Central memory CD4-positive, alpha-beta T cell (primary cell): Measurements from ENCODE around the gene TOP1.

ENCODE experiments used
- DNase-seq: peaks from one replicate; pipeline ENCODE4 v3.0.0; 2022

Gene TOP1

DNA sequence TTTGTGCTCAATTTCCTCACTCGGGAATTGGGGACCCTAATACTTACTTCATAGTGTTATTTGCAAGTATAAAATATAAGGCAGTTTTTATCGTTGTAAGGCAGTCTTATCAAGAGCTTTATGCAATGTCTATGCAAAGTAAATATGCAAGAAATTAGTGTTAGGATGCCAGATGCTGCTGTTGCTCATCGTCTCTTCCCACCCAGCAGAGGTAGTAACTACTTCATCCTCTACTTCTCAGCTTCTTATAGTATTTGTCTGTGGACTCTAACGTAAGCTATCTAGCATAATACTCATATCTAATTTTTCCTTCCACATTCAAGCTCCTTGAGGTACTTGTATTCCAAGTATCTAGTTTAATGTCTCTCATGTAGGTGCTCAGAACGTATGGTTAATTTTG is 120.3 kb downstream of the TOP1 start:
- no peak for DNase-seq

DNA sequence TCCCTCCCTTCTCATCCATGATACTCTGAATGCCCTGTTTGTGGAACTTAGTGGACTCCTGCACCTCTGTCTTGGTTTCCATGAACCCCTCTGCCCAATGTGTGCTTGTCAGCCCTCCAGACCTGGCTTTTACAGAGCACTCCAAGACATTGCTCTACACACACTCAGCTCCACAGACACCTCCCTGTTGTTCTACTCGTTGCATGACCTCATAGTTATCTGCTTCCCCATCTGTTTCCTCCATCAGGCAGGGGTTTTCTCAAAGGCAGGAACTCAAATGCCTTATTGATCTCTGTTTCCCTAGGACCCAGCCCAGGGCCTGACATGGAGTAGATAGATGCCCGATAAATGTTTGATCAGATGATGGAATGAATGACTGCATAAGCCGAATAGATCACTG is 122.0 kb downstream of the TOP1 start:
- peak; percentile 47 for DNase-seq

DNA sequence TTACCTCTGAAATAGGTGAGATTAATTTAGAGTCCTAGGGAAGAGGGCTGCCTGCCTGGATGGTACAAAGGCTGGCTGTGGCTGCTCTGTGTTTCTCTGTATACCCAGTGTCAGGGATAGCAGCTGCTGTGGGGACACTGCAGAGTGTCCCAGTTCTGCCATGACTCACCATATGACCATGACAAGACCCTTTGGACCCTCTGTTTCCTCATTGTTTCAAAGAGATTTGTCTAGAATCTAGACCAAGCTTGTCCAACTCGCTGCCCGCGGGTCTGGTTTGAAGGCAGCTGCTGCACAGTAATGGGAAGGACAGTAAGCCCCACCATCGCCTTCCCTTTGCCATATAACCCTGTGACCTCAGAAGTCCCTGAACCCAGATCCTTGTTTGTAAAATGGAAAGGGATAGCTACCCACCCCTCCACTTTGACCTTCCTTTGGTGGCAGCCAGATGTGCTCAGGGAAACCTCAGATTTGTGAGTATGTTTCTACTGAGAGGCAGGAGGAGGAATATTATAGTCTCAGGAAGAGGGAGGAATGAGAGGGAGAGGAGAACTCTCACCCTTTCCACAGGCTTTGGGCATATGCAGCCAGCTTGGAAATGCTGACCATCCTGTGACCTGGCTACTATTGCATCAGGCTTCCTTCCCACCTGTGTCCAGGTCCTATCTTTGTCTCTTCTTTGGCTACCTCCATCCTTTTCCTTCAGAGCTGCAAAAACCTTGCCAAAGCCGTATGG is 122.7 kb downstream of the TOP1 start:
- no peak for DNase-seq

DNA sequence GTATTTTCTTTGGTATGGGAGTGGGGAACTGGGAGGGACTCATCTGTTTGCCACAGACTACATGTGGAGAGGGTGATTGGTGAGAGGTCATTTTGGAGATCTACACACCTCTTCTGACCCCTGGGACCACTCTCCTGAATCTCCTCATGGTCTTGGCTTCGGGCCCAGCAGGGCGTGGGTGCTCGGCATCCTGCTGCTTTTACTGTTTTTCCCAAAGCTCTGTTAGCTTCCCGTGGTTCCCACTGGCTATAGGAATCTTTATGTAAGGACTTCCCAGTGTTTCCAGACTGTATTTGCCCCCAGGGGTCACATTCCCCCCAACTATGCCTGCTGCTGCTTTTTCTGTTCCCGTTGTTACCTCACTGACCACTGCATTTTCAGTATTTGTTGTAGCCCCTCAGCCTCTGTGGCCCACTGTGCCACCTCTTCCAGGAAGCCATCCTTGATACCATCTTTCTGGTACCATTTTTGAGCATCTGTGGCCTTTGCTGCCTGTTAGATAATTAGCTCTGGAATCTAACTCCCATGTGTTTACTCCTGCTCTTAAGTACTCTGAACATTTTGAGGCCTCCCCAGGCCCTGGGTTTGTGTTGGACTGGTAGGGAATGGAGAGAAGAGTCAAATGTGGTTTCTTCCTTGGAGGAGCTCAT is 123.6 kb downstream of the TOP1 start:
- no peak for DNase-seq

DNA sequence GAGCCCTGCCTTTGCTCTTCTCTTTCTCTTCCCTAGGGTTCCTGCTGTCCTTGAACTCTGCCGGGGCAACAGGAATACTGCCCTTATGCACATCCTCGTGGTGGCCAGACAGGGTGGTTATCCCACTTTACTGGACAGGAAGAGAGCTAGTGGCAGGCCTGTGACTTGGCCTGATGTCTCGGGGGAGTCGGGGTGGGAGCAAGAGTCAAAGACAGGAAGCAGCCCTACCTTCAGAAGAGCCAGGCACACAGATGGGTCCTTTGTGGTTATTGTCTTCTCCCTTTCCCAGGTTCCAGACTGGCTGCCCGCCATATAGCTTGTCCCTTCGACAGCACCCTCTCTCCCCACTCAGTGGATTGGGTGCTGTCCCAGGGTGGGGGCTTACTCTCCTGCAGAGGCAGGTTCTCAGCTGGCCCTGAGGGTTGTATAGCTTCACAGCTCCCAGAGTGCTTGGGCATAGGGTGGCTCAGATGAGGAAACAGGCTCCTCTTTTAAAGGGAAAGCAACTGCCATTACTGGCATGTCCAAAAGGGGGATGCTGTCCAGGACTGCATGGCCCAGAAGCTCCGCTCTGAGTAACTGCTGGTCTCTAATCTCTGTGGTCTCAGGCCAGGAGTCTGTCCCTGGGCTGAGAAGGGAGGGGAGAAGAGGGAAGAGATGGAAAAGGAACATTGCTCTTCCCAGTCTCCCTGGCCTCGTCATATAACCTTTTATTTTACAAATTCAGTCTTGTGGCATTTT is 126.0 kb downstream of the TOP1 start:
- DNase-seq, result no peak

DNA sequence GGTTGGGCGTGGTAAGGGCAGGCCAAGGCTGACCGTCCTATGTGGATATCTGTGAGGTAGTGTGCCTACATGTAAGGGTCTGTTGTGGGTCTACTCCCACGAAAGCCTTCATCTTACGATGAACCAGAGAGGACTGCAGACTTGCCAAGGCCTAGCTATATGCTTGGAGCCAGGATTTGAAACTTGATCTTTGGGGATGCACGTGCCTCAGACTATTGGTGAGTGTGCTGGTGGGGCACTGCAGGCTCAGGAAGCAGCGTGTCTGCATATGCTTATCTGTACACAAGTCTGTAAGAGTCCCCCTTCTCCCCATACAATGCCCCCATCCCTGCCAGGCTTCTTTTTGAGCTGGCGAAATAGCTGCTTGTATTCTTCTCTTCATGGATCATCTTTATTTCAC is 126.6 kb downstream of the TOP1 start:
- DNase-seq, result no peak

DNA sequence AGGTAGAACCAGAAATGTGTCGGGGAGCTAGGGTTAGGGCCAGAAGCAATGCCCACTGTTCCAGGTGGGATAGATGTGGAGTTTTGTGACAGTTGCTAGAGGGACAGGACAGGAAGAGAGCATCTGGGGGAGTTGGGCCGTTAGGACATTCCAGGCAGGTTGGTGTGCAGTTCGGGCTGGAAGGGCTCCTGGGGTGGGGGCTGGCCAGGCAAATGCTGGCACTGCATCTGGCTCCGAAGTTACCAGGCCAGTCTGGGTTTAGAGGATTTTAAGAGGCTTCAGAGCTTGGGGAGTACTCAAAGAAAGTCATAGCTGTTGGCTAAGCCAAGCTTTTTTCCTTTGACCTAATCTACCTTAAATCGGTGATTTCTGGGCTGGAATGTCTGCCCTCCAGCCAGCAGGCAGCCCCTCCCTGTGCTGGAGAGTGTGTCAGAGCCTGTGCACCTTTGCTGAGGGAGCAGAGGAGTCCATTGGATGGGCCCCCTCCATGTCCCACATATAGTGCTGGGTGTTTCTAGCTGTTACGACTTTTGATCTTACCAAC is 129.5 kb downstream of the TOP1 start:
- no peak for DNase-seq

DNA sequence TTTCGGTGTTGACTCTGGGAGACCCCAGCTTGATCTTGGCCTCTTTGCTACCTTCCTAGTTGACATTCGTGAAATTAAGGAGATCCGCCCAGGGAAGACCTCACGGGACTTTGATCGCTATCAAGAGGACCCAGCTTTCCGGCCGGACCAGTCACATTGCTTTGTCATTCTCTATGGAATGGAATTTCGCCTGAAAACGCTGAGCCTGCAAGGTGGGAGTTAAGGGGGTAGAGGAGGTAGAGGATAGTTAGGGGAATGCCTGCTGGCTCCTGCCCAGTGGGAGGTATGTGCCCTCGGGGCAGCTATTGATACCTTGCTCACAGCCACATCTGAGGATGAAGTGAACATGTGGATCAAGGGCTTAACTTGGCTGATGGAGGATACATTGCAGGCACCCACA is 130.9 kb downstream of the TOP1 start:
- DNase-seq, result no peak

DNA sequence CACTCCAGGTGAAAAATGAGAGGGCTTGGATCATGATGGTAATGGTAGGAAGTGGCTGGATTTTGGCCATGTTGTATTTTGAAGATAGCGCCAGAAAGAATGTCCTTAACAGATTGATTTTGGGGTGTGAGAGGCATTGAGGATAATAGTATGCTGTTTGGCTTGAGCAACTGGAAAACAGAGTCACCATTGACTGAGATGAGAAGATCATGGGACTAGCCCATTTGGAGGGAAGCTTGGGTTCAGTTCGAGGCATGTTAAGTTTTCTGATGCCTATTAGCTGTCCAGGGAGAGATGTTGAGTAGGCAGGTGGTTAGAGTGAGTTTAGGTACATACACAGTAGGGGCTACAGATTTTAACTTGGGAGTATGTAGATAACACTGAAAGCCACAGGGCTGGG is 132.1 kb downstream of the TOP1 start:
- no peak for DNase-seq

DNA sequence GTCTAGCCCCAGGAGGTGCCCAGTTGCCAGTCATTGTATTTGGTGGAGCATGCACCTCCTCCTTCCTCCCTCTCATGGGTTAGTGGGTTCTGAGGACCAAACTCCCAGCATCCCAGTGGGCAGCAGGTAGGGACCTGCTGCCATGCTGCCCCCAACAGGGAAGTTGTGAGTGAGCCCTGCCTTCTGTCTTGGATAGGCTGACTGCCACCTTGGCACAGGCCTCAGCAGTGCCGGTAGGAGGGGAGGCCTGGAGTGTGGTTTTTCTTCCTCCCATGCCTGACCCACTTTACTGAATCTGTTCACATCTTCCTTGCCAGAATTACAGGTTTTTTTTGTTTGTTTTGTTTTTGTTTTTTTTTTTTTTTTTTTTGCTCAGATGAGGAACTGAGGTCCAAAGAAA is 133.3 kb downstream of the TOP1 start:
- DNase-seq, result peak; percentile 50

DNA sequence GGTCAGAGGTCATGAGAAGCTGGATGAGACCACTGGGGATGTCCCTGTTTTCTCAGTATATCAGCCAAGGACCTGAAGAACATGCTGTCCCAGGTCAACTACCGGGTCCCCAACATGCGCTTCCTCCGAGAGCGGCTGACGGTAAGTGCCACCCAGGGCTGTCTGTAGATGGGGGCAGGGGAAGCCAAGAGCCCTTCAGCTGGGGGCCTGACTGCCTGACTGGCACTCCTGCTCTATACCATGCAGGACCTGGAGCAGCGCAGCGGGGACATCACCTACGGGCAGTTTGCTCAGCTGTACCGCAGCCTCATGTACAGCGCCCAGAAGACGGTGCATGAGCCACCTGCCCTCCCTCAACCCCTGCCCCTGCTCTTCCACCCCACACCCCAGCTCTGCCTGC is 133.8 kb downstream of the TOP1 start:
- no peak for DNase-seq

DNA sequence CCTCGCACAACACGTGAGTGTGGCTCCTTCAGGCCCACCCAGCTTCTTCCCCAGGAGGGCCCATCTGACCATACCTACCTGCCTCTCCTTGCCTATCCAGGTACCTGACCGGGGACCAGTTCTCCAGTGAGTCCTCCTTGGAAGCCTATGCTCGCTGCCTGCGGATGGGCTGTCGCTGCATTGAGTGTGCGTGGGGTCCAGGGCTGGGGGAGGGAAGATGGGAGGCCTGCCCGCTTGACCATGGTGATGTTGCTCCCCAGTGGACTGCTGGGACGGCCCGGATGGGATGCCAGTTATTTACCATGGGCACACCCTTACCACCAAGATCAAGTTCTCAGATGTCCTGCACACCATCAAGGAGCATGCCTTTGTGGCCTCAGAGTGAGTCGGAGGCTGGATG is 135.2 kb downstream of the TOP1 start:
- DNase-seq, result no peak

DNA sequence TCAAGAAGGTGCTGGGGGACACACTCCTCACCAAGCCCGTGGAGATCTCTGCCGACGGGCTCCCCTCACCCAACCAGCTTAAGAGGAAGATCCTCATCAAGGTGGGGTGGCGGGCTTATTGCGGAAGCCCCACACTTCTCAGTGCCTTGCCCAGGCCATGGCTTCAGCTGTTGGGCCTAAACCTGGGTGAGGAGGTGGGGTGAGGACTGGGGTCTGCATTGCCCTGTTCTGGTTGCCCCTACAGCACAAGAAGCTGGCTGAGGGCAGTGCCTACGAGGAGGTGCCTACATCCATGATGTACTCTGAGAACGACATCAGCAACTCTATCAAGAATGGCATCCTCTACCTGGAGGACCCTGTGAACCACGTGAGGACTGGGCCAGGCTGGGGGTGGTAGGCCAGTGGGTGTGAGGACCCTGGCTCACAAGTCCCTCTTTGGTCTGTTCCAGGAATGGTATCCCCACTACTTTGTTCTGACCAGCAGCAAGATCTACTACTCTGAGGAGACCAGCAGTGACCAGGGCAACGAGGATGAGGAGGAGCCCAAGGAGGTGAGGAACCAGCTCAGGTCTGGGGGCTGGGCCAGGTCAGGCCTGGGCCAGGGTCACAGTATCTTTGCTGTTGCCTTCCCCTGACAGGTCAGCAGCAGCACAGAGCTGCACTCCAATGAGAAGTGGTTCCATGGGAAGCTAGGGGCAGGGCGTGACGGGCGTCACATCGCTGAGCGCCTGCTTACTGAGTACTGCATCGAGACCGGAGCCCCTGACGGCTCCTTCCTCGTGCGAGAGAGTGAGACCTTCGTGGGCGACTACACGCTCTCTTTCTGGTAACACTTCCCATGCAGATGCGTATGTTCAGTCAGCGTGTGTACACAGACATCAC is 136.6 kb downstream of the TOP1 start:
- DNase-seq, result no peak

DNA sequence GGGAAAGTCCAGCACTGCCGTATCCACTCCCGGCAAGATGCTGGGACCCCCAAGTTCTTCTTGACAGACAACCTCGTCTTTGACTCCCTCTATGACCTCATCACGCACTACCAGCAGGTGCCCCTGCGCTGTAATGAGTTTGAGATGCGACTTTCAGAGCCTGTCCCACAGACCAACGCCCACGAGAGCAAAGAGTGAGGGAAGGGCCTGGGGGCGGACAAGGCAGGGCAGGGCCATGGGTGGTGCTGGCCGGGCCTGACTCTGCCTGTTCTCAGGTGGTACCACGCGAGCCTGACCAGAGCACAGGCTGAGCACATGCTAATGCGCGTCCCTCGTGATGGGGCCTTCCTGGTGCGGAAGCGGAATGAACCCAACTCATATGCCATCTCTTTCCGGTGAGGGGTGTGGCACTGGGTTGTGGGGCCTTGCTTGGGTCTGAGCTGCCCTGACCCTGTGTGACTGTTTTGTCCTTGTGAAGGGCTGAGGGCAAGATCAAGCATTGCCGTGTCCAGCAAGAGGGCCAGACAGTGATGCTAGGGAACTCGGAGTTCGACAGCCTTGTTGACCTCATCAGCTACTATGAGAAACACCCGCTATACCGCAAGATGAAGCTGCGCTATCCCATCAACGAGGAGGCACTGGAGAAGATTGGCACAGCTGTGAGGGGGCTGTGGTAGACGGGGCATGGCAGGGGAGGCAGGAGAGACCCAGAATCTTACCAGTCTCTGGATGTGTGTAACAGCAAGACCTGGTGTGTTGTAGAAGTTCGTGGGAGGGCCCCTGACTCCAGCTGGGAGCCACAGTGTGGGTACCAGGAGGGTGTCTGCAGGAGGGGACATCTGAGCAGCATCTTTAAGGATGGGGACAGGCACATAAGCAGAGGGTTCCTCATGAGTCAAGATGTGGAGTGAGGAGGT is 137.8 kb downstream of the TOP1 start:
- no peak for DNase-seq

DNA sequence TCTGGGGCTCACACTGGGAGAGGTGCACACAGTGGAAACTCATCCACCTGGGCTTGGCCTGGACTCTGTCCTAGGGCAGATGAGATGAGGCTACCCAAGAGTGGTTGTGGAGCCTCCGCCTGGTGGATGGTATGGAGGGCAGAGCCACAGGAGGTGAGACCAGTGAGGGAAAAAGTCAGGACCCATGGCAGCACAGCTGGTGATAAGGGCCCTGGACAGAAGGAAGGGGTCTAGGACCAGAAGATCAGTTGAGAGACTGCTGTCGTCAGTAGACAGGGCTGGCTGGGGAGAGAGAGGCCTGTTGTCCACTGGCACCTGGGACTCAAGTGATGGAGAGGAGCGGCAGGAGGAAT is 138.5 kb downstream of the TOP1 start:
- DNase-seq, result no peak

DNA sequence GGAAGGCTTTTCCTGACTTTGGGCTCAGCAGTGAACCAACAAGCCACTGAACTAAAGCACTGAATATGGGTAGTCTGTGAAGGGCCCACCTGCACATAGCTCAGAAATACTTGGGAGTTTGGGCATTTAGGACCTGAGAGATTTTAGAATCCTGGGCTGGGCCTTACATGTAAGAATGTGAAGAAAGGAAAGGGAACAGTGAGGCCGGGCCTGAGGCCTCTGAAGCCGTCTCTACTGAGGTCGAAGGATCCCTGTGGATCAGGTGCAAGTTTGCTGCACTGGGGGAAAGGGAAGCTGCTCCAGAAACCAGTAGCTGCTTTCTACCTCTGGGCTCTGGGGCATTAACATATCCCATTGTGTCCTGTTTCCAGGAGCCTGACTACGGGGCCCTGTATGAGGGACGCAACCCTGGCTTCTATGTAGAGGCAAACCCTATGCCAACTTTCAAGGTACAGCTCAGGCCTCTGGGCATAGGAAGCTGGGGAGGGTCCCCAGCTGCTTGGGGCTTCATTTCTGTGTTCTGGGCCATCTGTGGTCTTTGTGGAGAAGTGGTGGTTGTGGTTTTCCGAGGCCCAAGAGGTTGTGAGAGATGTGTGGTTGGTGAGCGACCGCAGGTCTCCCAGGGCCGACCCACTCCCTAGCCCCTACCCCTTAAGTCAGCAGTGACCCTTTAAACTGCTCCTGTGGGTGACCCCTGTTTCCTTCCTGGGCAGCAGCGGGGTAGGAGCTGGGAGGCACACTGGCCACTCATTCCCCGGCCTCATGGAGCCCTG is 139.0 kb downstream of the TOP1 start:
- DNase-seq, result no peak

DNA sequence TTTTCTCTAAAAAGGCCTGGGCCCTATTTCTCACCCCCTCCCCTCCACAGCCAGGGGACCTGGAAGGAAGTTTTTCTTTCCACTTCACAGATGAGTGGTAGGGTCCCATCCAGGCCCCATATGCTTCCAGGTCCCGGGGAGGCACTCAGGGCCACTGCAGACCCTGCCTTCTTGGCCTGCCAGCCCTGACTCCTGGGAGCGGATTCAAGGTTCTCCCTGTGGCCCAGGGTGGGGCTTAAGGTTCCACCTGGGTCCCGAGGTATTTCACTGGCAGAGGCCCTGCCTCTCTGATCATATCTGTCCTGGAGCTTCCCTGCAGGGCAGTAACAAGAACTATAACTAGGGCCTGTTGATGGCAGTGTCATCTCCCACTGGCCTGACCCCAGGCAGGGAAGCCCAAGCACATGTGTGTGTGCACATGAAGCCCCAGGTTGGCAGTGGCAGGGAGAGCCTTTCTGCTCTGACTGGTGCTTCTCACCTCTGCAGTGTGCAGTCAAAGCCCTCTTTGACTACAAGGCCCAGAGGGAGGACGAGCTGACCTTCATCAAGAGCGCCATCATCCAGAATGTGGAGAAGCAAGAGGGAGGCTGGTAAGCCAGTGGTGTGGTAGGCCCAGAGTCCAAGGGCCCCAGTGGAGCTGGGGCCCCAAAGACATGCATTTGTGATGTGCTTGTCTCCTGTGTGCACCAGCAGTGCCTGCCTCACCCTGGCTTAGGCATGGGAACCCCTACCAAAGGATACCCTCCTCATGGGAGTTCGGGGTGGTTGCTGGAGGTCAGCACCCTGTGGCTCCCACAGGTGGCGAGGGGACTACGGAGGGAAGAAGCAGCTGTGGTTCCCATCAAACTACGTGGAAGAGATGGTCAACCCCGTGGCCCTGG is 139.9 kb downstream of the TOP1 start:
- no peak for DNase-seq

DNA sequence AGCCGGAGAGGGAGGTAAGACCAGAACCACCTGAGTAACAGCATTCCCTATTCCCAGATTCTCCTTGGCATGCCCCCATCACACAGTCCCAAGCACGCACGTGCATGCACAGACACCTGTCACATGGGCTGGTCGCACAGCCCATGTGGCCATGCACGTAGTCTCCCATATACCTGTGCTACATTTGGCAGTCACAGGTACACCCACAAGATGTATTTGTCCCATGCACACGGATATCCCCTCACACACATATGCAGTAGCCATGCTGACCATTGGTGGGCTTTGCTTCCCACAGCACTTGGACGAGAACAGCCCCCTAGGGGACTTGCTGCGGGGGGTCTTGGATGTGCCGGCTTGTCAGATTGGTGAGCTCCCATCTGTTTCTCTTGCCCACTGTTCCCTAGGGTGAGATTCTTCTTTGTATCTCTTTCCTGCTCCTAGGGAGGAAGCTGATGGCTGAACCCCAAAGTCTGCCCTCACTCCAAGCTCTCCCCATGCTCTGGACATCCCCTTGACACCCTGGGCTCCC is 140.6 kb downstream of the TOP1 start:
- DNase-seq, result no peak

DNA sequence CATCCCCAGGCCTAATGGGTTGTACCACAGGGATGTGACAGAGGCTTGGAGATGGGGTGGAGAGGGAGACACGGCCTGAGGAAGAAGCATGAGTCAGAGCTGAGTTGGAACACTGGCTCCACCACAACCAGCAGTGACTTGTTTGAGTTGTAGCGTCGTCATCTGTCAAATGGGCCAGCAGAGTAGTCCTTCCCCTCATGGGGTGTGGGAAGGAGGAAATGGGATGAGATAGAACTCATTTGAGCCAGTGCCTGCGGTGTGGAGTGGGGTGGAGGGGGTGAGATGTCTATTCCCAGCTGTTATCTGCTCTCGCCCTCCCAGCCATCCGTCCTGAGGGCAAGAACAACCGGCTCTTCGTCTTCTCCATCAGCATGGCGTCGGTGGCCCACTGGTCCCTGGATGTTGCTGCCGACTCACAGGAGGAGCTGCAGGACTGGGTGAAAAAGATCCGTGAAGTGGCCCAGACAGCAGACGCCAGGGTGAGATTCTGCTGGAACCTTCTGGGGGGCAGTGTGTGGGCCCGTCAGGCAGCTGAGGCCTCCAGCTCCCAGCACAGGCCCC is 141.2 kb downstream of the TOP1 start:
- no peak for DNase-seq
